NCI-H1930 (cell line): ENCODE measurements around the gene KCNIP3.
"Not testable (repeated sequence)": the region's sequence is repeated elsewhere in the genome, so short reads cannot be mapped to it uniquely, and the experiment has no call there.

ENCODE experiments used
- DNase-seq, 2 experiments: peaks; one replicate each; lab custom pipeline; 2025; lab: John Stamatoyannopoulos, UW

Gene KCNIP3

DNA sequence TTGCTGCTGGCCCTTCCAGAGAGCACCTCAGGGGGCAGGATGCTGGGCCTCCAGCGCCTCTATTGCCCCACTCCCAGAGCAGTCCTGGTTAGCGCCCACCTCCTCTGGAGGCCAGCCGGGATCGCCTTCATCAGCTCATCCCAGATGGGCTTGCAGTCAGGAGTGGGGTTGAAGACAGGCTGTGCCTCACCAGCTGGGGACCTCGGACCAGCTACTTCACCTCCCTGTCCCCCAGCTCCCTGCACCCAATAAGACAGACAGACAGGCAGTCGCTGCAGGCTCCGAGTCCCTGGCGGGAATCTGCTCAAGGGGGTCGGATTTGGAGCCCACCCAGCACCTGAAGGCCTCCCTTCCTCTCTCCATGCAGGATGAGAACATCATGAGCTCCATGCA lies 86.5 kb downstream of the KCNIP3 start:
- no peak for DNase-seq

DNA sequence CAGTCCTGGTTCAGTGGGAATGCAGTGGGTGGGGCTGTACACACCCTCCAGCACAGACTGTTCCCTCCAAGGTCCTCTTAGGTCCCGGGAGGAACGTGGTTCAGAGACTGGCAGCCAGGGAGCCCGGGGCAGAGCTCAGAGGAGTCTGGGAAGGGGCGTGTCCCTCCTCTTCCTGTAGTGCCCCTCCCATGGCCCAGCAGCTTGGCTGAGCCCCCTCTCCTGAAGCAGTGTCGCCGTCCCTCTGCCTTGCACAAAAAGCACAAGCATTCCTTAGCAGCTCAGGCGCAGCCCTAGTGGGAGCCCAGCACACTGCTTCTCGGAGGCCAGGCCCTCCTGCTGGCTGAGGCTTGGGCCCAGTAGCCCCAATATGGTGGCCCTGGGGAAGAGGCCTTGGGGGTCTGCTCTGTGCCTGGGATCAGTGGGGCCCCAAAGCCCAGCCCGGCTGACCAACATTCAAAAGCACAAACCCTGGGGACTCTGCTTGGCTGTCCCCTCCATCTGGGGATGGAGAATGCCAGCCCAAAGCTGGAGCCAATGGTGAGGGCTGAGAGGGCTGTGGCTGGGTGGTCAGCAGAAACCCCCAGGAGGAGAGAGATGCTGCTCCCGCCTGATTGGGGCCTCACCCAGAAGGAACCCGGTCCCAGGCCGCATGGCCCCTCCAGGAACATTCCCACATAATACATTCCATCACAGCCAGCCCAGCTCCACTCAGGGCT lies 87.9 kb downstream of the KCNIP3 start:
- no peak for DNase-seq

DNA sequence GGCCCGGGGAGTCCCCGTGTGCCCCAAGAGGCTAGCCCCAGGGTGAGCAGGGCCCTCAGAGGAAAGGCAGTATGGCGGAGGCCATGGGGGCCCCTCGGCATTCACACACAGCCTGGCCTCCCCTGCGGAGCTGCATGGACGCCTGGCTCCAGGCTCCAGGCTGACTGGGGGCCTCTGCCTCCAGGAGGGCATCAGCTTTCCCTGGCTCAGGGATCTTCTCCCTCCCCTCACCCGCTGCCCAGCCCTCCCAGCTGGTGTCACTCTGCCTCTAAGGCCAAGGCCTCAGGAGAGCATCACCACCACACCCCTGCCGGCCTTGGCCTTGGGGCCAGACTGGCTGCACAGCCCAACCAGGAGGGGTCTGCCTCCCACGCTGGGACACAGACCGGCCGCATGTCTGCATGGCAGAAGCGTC lies 88.4 kb downstream of the KCNIP3 start:
- no peak for DNase-seq

DNA sequence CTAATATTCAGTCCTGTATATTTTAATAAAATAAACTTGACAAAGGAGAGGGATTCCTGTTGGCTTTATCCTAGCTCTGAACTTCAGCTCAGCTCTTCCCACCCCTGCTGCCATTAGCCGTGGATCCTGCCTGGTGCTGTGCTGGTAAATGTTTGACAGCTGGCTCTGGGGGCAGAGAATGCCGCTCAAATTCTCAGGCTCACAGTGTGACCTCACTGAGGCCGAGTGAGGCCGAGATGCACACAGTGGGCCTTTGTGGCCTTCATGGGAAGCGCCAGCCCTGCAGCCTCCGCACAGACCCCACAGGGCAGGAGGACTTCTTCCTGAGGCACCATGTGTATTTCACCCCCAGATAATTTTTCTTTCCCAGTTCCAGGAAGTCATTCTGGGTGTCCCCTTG lies 88.9 kb downstream of the KCNIP3 start:
- DNase-seq, result no peak

DNA sequence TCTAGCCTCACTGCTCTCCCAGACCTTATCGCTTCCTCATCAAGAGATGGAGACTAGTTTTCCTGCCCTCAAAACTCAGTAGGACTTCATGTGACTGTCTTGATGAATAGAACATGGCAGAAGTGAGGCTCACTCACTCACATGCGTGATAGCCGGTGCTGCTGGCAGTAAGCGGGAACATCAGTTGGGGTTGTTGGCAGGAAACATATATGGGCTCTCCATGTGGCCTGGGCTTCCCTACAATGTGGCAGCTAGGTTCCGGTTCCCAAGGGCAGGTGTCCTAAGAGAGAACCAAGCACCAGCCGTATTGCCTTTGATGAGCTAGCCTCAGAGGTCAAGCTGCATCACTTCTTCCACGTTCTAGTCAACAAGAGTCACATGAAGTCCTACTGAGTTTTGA lies 90.2 kb downstream of the KCNIP3 start:
- no peak for DNase-seq

DNA sequence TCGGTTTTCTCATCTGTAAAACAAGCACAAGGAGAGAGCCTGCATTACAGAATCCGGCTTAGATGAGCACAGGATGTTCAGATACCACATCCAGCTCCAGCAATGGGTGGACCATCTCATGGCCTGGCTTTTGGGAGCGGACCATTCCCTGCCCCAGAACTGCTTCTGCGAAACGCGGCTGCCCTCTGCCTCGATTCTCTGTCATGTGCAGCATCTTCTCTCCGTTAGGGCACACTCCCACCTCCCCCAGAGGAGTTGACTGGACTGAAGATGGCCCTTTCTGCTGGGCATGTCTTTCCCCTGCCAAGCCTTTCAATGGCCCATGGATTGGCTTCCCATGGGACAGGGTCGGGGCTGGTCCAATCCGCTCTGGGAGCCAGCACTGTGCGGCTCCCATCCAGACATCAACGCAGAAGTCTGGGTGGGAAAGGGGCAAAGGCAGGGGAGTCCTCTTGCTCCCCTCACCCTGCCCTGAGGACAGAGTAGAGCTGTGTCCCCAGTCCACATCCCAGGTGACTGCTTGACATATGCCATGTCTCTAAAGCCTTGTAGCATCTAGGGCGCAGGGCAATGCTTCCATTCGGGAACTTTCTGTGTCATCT lies 91.0 kb downstream of the KCNIP3 start:
- no peak for DNase-seq

DNA sequence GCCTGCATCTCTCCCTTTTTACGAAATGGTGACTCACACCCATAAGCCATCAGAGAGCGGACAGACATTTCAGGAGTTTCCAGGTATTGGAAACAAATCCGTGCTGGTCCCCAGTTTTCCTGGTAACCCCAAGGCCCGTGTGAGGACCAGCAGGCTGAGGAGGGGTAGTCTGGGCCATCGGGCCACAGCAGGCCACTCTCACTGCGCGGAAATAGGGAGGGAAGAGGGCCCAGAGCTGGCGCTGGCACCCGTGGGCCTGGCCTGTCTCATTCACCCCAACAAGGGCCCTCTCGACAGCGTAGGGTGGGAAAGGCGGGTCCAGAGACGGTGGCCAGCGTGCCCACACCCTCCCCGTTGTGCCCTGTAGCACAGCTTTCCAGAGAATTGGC lies 91.7 kb downstream of the KCNIP3 start:
- DNase-seq, result no peak

DNA sequence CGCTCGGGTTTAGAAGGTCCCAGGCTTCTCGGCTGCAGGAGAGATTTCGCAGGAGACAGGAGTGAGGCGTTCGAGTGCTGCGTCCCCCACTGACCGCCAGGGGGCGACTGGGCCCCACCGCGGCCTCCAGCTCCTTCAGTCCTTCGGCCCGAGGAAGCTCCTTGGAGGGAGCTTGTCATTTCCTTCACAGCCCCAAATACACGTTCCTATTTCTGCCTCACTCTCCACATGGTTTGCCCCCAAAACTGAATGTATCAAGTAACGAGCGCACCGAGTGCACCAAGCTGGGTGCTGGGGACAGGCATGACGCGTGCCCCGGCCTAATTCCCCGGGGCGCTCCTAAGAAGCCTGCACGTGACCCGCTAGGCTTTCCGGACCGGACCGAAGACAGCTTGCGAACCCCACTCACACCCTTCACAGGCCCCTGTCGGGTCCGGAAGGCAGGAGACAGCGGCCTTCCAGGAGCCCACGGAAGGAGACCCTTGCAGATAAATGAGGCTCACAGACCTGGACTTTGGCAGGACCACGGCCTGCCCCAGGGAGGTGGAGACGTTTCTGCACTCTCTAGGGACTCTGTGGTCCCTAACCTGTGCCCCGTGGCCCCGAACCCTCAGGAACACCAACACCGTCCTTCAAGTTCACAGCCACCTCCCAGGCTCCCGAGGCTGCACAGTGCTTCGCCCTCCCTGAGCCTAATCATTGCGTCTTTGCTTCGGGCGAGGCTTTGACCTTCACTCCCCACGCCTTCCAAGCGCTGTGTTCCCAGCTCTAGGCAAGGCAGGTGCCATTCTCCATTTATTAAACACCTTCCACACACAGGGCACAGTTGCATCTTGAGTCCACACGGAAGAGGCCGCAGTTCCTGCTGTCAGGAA lies 92.3 kb downstream of the KCNIP3 start:
- peak in 1 of 2 experiments; percentile 50 for DNase-seq

DNA sequence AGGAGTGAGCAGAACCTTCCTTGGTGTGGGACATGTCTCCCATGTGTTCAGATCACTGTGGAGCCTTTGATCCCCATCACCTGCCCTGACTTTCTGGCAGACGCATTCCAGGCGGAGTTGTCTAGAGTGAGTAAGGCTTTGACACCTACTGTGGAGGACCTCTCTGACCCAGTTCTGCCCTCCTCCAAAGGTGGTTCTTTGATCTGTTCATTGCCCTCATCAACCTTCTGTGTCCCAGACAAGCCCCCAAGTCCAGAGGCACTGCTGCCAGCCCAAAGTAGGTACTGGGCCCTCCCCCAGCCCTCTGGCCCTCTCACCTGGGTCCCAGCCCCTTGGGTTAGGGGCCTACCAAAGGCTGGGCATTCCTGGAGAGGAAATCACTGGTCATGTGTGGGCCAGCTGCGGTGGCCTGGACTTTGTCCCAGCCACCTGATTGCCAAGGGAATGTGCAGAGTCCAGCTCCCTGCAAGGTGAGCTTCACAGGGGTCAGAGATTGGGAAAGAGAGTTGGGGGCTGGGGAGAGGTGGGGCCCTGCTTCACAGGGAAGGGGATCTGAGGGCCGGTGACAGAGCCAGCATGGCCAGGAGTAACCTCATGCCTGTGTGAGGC lies 93.2 kb downstream of the KCNIP3 start:
- no peak for DNase-seq

DNA sequence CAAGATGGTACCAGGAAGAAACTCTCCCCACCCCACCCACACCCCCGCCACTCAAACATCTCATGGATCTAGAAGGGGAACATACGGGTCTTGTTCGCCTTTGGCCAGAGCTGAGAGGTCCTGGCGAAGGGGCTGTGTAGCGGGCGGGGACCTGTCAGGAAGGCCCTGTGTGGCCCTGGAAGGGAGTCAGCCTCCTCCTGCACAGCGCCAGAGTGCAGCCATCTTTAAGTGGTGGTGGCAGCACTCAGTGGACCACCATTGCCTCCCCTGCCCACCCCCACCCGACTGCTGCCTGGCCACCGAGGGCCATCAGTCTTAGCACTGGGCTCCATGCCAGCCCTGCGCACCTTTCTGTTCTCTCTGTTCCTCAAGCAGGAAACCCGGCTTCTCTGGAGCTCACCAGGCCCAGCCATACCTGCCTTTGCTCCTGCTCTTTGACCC lies 93.8 kb downstream of the KCNIP3 start:
- DNase-seq, result no peak

DNA sequence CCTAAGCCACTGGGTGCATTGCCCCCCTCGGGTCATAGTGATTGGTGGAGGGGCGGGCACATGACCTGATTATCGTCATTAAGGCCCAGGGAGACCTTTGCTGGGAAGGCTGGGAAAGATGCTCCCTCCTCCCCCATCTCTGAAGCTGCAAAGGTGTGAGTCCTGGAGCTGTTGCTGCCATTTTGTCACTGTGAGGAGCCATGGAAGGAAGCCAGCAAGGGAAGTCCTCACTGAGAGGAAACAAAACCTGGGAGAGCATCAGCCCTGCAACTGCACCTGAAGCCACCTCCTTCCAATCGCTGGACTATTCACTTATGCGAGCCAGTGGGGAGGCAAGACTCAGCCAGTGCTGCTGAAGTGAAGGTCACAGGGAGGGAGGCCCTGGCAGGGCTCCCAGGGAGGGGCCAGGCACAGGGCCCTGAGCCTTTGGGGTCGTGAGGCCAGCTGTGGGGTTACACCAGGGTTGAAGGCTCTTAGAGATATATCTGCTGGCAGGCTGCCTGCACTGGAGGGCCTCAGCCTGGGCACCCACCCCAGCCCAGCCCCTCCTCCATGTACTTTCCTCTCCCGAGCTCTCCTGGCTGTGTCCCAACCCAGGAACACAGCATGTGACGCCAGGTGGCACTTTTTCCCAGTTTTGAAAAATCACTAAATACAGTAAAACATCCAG lies 94.6 kb downstream of the KCNIP3 start:
- DNase-seq, result no peak

DNA sequence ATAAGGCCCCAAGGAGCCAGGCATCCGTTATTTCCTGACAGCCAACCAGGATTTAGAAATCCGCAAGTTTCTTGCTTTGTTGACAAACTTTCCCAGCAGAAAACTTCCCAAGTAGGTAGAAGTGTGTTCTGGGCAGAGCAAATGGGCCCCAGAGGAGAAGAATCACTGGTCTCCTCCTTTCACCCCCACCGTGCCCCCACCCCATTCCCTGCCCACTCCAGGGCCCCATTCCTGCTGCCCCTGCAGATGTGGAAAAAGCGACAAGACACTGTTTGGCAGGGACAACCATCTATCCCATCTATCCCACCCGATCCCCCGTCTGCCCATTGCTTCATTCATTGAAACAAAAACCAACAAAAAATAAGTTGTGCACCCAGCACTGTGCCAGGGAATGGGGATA lies 95.2 kb downstream of the KCNIP3 start:
- DNase-seq, result no peak

DNA sequence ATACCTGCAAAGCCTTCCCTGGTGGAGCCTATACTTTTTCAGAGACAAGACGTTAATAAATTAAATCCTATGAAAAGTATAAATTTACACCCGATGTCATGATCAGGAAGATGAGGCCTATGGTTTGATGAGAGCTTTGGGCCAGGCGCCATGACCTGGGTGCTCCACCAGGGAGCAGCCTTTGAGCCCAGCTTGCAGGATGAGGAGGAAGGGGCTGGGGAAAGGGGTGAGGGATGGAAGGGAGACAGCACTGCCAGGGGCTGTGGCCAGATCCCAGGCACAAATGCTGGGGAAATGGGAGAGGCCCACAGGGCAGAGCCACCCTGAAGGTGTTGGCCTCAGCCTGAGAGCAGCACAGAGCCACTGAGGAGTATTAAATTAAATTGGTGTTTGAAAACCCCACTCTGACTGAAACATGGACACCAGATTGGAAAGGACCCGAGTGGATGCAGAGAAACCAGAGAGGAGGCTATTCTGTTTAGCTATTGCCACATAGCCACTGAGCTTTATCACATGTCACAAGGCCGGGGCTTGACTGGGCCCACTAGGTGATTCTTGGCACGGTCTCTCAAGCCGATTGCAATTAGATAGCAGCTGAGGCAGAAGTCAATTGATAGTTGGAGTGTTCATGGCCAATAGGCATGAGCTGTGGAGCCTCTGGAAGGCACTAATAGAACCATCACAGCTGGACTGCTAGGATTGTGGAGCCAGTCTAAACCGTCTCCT lies 95.7 kb downstream of the KCNIP3 start:
- no peak for DNase-seq

DNA sequence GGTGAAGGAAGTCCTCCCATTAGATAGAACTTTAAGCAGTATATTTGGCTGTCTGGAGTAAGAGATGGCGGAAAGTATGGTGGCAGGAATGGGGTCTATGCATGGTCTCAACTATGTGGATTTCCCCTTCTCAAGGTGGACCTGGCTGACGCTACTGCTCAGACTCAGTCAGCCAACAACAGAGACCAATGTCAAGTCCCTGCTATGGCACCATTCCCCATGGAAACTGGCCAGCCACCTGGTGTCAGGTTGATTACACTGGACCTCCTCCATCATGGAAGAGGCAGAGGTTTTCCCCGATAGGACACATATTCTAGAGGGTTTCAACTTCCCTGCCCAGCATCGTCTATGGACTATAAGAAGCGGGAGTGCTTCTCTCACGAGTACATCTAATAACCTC lies 96.8 kb downstream of the KCNIP3 start:
- no peak for DNase-seq

DNA sequence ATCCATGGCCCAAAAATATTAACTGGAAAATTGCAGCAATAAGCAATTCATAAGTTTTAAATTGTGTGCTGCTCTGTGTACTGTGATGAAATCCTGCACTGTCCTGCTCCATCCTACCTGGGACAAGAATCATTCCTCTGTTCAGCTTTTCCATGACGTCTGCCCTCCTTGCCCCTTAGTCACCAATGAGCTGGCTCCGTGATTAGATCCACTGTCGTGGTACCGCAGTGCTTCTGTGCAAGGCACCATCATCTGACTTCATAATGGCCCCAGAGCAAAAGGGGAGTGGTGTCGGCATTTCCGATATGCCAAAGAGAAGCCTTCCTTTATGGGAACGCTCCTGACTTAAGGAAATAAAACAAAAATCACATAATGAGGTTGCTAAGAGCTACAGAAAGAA lies 101.9 kb downstream of the KCNIP3 start:
- DNase-seq, result no peak

DNA sequence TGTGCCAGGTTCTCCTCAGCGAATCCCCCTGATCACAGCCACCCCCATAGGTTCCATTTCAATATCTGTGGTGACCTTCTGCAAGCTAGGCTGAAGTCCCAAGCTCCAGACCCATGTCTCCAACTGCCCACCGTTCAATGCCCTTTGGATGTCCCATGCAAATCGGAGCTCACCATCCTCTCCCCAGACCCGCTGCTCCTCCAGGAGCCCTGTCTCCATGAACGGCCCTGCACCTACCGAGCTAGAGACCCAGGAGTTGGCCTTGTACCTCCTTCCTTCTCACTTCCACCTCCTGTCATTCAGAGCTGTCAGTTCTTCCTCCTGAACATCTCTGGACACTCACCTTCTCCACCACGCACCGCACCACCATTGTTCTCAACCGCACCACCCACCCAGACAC lies 104.3 kb downstream of the KCNIP3 start:
- no peak for DNase-seq

DNA sequence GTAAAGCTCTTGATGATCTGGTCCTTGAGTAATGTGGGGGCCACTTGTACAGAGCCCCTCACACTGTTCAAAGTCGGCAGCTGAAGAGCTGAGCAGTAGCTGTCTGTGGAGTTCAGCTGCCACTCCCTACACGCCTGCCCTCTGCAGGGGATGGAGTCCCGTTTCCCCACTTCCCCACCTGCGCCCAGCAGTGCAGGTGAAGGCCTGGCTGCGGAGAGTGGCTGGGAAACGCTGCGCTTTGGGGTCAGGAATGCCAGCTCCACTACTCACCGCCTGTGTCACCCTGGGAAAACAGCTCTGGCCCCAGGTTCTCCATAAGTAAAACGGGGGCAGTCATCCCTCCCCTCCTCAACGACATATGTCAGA lies 104.8 kb downstream of the KCNIP3 start:
- DNase-seq, result not testable (repeated sequence)

DNA sequence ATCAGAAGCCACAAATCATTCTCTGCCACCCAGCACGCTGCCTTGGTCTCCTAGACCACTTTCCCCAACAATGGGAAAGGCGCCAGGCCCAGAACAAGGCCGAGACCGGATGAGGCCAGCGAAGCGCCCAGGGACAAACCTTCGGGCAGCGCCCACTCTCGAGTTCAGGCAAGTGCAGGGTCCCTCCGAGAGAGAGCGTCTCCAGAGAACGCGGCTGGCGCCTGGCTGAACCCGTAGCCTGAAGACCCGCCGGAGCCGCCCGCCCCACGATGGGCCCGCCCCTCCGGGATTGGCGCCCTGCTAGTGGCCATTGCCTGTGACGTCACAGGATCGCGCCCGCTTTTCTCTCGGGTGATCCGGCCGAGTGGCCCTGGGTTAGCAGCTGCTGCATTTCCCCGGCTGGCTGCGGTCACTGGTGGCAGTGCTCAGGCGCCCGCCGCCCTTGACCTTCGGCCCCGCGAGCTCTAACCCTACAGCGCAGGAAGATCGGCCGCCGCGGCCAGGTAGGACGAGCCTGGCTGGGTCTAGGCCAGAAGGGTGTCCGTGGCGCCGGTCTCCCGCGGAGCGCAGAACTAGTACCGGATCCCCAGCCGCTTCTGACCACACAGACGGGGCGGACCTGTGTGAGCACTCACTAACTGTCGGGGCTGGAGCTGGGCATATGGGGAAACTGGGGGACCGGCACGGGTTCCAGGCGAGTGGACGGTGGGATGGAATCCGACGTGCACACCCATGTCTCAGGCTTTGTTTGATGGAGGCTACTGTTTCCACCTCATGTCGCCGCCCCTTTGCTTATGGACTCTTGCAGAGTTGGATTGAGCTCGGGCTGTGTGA lies 105.4 kb downstream of the KCNIP3 start, which contains the start of gene FAHD2A:
Gene FAHD2A, plus strand, starts transcription at position 339 of the 834 bp plus-strand sequence. CDS start 2,851 bp downstream, outside the sequence.
- DNase-seq, result peak; percentile 73 to 89

DNA sequence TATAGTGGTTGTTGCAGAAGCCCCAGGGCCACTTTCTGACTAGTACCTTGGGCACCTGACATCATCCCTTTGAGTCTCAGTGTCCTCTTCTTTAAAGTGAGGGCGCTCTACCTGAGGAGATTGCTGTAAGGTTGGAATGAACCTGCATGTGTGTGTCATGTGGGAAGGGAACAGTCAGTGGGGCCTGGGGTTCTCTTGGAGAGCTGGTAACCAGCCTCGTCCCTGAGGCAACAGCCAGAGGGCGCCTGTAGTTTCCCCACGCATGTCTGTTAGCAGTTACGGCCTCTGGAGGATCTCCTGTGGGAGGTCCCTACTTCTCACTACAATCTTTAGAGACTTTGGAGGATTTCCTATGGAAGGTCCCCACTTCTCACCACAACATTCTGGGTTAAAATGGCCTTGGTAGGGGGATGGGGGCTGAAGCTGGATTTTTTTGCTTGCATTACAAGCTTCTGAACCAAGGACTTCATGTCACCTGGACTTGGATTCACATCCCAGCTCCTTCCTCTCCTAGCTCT lies 106.1 kb downstream of the KCNIP3 start:
- DNase-seq, result peak in 1 of 2 experiments; percentile 12

DNA sequence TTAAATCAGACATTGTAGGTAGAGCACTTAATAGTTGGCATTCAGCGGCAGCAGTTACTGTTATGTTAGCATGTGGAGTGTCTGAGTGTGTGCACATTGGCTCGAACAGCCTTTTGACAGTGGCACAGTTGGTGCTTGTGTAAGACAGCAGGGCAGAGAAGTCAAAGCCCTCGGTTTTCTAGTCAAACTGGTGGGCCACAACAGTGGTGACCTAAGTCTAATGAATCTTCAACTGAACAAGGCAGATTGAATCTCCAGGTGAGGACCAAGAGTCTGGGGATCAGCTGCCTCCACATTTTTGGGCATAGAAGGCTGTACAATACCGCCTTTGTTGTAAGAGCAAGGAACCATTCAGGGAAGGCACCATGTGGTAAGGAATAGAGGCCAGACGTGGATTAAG lies 106.7 kb downstream of the KCNIP3 start:
- not testable (repeated sequence) for DNase-seq
